IMR-90 (cell line): Measurements from ENCODE around the gene TNFRSF1A. TPM values are rescaled to one million over a fixed set of nuclear protein-coding genes. Genes with fewer than 3 reads are reported as not detected.
"Not testable (repeated sequence)": the region's sequence is repeated elsewhere in the genome, so short reads cannot be mapped to it uniquely, and the experiment has no call there.

ENCODE experiments used
- ATAC-seq: fragments of 200-7000 bp; cut with Tn5 transposase; 2 replicates; pipeline ENCODE4 v1.9.1; 2020; ENCODE audit warnings: low read depth, mild to moderate bottlenecking, moderate library complexity
- BruUV-seq: library from RNA; stranded (reverse); fragments of 400-500 nt; replicated peaks from 2 replicates; lab custom pipeline; 2021; lab: Mats Ljungman, UMichigan
- CTCF ChIA-PET: fragments of 300-600 bp; formaldehyde crosslinking; extraction: SDS; loops from one replicate; lab custom pipeline; 2021; ENCODE audit warnings: antibody characterized with exemption; lab: Yijun Ruan, JAX
- POLR2A ChIA-PET: fragments of 300-600 bp; sonication (Branson Sonifier 250); formaldehyde crosslinking; loops from one replicate; lab custom pipeline; 2022; ENCODE audit warnings: antibody characterized with exemption; ENCODE audit not compliant: unreplicated experiment; lab: Charles Lee
- DNase-seq: peaks from one replicate; pipeline ENCODE4 v3.0.0; 2013
- H2AFZ ChIP-seq: replicated peaks from 2 replicates; pipeline ENCODE3; 2013; ENCODE audit warnings: low read length, mild to moderate bottlenecking; ENCODE audit not compliant: poor library complexity
- H2AK5ac ChIP-seq: 2 replicates; pipeline ENCODE4 v1.6.1; 2013; ENCODE audit warnings: low read depth, low read length, inconsistent platforms
- H2AK9ac ChIP-seq: replicated peaks from 2 replicates; pipeline ENCODE3; 2013; ENCODE audit warnings: mild to moderate bottlenecking, low read depth, low read length, moderate library complexity; ENCODE audit not compliant: poor library complexity
- H2BK120ac ChIP-seq: 2 replicates; pipeline ENCODE4 v1.6.1; 2013; ENCODE audit warnings: low read depth, low read length, inconsistent platforms
- H2BK15ac ChIP-seq: 3 replicates; pipeline ENCODE4 v1.6.1; 2013; ENCODE audit warnings: low read depth, low read length, inconsistent platforms
- H2BK20ac ChIP-seq: 2 replicates; pipeline ENCODE4 v1.6.1; 2013; ENCODE audit warnings: low read depth, mild to moderate bottlenecking, inconsistent platforms, low read length, moderate library complexity
- H2BK5ac ChIP-seq: 2 replicates; pipeline ENCODE4 v1.6.1; 2013; ENCODE audit warnings: mild to moderate bottlenecking, low read depth, low read length, inconsistent platforms; ENCODE audit not compliant: poor library complexity, severe bottlenecking
- H3K14ac ChIP-seq: replicated peaks from 2 replicates; pipeline ENCODE4 v1.6.1; 2013; ENCODE audit warnings: low read depth, low read length, inconsistent platforms
- H3K18ac ChIP-seq: 2 replicates; pipeline ENCODE4 v1.6.1; 2013; ENCODE audit warnings: low read depth, low read length, control low read depth
- H3K23ac ChIP-seq: 2 replicates; pipeline ENCODE4 v1.6.1; 2013; ENCODE audit warnings: low read depth, low read length, inconsistent platforms
- H3K27ac ChIP-seq: 2 replicates; pipeline ENCODE4 v1.5.1; 2013; ENCODE audit warnings: mild to moderate bottlenecking, control low read depth, low read length; ENCODE audit not compliant: insufficient read depth
- H3K27me3 ChIP-seq: 2 replicates; pipeline ENCODE4 v1.6.1; 2013; ENCODE audit warnings: low read length; ENCODE audit not compliant: control insufficient read depth, insufficient read depth
- H3K36me3 ChIP-seq: 2 replicates; pipeline ENCODE4 v1.6.1; 2013; ENCODE audit warnings: low read length, mixed read lengths; ENCODE audit not compliant: control insufficient read depth, insufficient read depth
- H3K4ac ChIP-seq: 2 replicates; pipeline ENCODE4 v1.6.1; 2013; ENCODE audit warnings: low read depth, low read length, inconsistent platforms
- H3K4me1 ChIP-seq: 2 replicates; pipeline ENCODE4 v1.6.1; 2013; ENCODE audit warnings: low read length, mixed read lengths; ENCODE audit not compliant: control insufficient read depth, insufficient read depth
- H3K4me2 ChIP-seq: 2 replicates; pipeline ENCODE4 v1.6.1; 2013; ENCODE audit warnings: low read depth, mild to moderate bottlenecking, control low read depth, low read length, moderate library complexity
- H3K4me3 ChIP-seq: 2 replicates; pipeline ENCODE4 v1.5.1; 2013; ENCODE audit warnings: low read depth, mild to moderate bottlenecking, control low read depth, low read length, moderate library complexity; ENCODE audit not compliant: insufficient read depth
- H3K56ac ChIP-seq: 2 replicates; pipeline ENCODE4 v1.6.1; 2013; ENCODE audit warnings: low read length, inconsistent platforms; ENCODE audit not compliant: insufficient read depth; ENCODE audit errors: extremely low read depth
- H3K79me1 ChIP-seq, 2 experiments: 2 replicates each; pipeline ENCODE4 v1.6.1; 2013; ENCODE audit warnings: low read length in 2 of 2, inconsistent platforms in 1 of 2, low read depth in 1 of 2
- H3K9ac ChIP-seq: 2 replicates; pipeline ENCODE4 v1.6.1; 2013; ENCODE audit warnings: low read depth, low read length, control low read depth
- H3K9me1 ChIP-seq: 2 replicates; pipeline ENCODE4 v1.6.1; 2013; ENCODE audit warnings: low read length, inconsistent platforms; ENCODE audit not compliant: insufficient read depth
- H3K9me3 ChIP-seq: 2 replicates; pipeline ENCODE4 v1.6.1; 2013; ENCODE audit warnings: low read length; ENCODE audit not compliant: control insufficient read depth, insufficient read depth
- H4K20me1 ChIP-seq: 2 replicates; pipeline ENCODE4 v1.6.1; 2013; ENCODE audit warnings: low read length, inconsistent platforms; ENCODE audit not compliant: insufficient read depth
- H4K5ac ChIP-seq: 2 replicates; pipeline ENCODE4 v1.6.1; 2013; ENCODE audit warnings: mild to moderate bottlenecking, low read depth, low read length, control low read depth
- H4K8ac ChIP-seq, 2 experiments: 2 replicates each; pipeline ENCODE4 v1.6.1; 2013; ENCODE audit warnings: low read depth in 2 of 2, low read length in 2 of 2, control low read depth in 1 of 2, inconsistent platforms in 1 of 2
- H4K91ac ChIP-seq: 2 replicates; pipeline ENCODE4 v1.6.1; 2013; ENCODE audit warnings: low read depth, low read length, inconsistent platforms; ENCODE audit not compliant: insufficient read depth
- WGBS, 2 experiments: methylation state at CpG; one replicate each; pipeline versions ENCODE4 v1.1.5 to v1.1.7; 2013; ENCODE audit warnings: missing lambda C conversion rate in 2 of 2; ENCODE audit not compliant: insufficient read length in 1 of 2; ENCODE audit errors: extremely low coverage in 2 of 2; 5-methylcytosine and 5-hydroxymethylcytosine counted together
- dilution Hi-C: fragments of 300-500 bp; cut with HindIII; formaldehyde crosslinking; loops from one replicate; pipeline ENCODE4 v1.14.3; 2018; ENCODE audit warnings: low sequenced_read_pairs; ENCODE audit not compliant: unreplicated experiment
- in situ Hi-C: fragments of 300-500 bp; cut with MboI; formaldehyde crosslinking; loops from 3 replicates; pipeline ENCODE4 v1.14.3; 2019; ENCODE audit warnings: low sequenced_read_pairs, inconsistent platforms, mixed read lengths
- intact Hi-C: fragments of 100-400 bp; cut with micrococcal nuclease; formaldehyde crosslinking; loops from 2 replicates; pipeline ENCODE4 v1.10.0; 2022
- polyA plus RNA-seq, 3 experiments: library from polyadenylated mRNA; depleted of rRNA; stranded (reverse); fragments of >200 nt; gene quantifications; 2 replicates each; pipeline ENCODE4 v1.2.3, GENCODE V29; 2012; ENCODE audit warnings: low replicate concordance in 1 of 3
- total RNA-seq: library from RNA; depleted of rRNA; stranded (reverse); fragments of >200 nt; gene quantifications from 2 replicates; pipeline ENCODE4 v1.2.3, GENCODE V29; 2012

TNFRSF1A gene
- total and polyA plus RNA-seq, 2 of the 4 experiments (the other 2 are of a cell fraction) = 79.6 to 136 TPM

DNA sequence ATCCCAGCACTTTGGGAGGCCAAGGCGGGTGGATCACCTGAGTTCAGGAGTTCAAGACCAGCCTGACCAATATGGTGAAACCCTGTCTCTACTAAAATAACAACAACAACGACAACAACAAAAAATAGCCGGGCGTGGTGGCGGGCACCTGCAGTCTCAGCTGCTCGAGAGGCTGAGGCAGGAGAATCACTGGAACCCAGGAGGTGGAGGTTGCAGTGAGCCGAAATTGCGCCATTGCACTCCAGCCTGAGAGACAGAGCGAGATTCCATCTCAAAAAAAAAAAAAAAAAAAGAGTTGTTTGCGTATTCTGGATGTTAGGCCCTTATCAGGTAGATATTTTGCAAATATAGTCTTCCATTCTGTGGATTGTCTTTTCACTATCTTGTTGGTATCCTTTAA, 52.8 kb downstream of the TNFRSF1A start:
- H3K56ac ChIP-seq, H3K79me1 ChIP-seq, H3K9ac ChIP-seq, H4K20me1 ChIP-seq, H3K4me3 ChIP-seq, BruUV-seq, ATAC-seq, H2AFZ ChIP-seq, H2BK15ac ChIP-seq, H3K18ac ChIP-seq, H2AK9ac ChIP-seq, H3K23ac ChIP-seq, H3K27ac ChIP-seq, H4K91ac ChIP-seq, POLR2A ChIA-PET, H4K5ac ChIP-seq, dilution Hi-C loops, H2BK20ac ChIP-seq, H3K9me1 ChIP-seq, H2BK120ac ChIP-seq, H3K4me1 ChIP-seq, H4K8ac ChIP-seq, H2AK5ac ChIP-seq, H2BK5ac ChIP-seq, H3K27me3 ChIP-seq, H3K9me3 ChIP-seq, H3K14ac ChIP-seq, H3K36me3 ChIP-seq, CTCF ChIA-PET, DNase-seq, H3K4ac ChIP-seq, H3K4me2 ChIP-seq: not testable (repeated sequence)
- in situ Hi-C loops = loop anchor here (5.0 to 25.0 kb wide), 2 partner anchors 302 to 827 kb away; no protein-coding TSS in a partner anchor
- 100% methylated on average over 1 of the region's 10 CpGs; no CpG with 5 or more reads in 1 of the 2 experiments for WGBS, 2 experiments
- intact Hi-C loops = loop anchor here (10.0 kb wide), 1 partner anchor 784 kb away; no protein-coding TSS in a partner anchor
